ENCODE data around the gene AK5. TPM values are rescaled to one million over a fixed set of nuclear protein-coding genes. Genes with fewer than 3 reads are reported as not detected.

Gene AK5
- polyA plus RNA-seq, 1 donor (not counting 4 experiments of a cell fraction or from before 2014, with no cell fraction given): 0.30 TPM

DNA sequence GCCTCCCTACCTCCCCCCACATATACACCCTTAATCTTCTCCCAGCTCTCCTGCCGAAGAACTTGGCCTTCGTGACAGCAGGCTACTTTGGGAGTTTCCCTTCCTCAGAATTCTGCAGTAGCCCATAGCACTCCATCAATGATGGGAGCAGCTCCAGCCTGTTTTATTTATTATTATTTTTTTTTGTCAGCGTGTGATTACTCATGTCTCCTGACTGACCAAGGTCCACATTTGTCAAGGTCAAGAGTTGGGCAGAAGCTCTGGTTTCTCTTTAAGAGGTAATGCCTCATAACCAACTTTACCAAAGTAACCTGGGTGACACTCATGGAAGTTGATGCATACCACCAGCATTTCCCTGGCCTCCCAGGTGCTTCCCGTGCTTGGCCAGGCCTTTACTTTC is 275.2 kb downstream of the AK5 start:
- H3K27ac ChIP-seq (ENCODE audit: control insufficient read depth, insufficient read depth, low read length): no peak overlapping the region
- dilution Hi-C loops (cut with MboI; ENCODE audit: extremely low pct_ligation_motif_present, low sequenced_read_pairs): no loop called here
- H3K4me1 ChIP-seq (ENCODE audit: control insufficient read depth, extremely low read depth, insufficient read depth, low read length): no peaks in the 10 kb centered on the region
- DNase-seq (ENCODE audit: low read depth, low spot score): no peak
- H3K9me3 ChIP-seq (ENCODE audit: control insufficient read depth, low read depth, low read length): no peaks in the 10 kb centered on the region
- H3K4me2 ChIP-seq (ENCODE audit: control insufficient read depth, extremely low read depth, insufficient read depth, low read depth, low read length): no peak overlapping the region
- H2AFZ ChIP-seq (ENCODE audit: control insufficient read depth, low read length): no peak overlapping the region
- peaks cover 4 to 5% of the 10 kb centered on the region in 2 experiments for H3K36me3 ChIP-seq (ENCODE audit: control insufficient read depth in 2 of 2, extremely low read depth in 1 of 2, insufficient read depth in 2 of 2, low read length in 2 of 2)
- H3K9me1 ChIP-seq (ENCODE audit: control insufficient read depth, extremely low read depth, insufficient read depth, low read length): no peaks in the 10 kb centered on the region
- FAIRE-seq: no peak
- no peaks in the 10 kb centered on the region for H3K79me2 ChIP-seq (ENCODE audit: control insufficient read depth, insufficient read depth, low read length)
- H3K27me3 ChIP-seq (ENCODE audit: control insufficient read depth, extremely low read depth, insufficient read depth, low read length): no peaks in the 10 kb centered on the region
- H3K4me3 ChIP-seq (ENCODE audit: control insufficient read depth in 2 of 3, extremely low read depth in 1 of 3, insufficient read depth in 2 of 3, low read depth in 1 of 3, low read length in 3 of 3): no peak overlapping the region
- no peak for TF ChIP-seq EZH2 (IDR thresholded peaks at IDR 0.05; ENCODE audit: low read length)
- TF ChIP-seq, protein P1, sequence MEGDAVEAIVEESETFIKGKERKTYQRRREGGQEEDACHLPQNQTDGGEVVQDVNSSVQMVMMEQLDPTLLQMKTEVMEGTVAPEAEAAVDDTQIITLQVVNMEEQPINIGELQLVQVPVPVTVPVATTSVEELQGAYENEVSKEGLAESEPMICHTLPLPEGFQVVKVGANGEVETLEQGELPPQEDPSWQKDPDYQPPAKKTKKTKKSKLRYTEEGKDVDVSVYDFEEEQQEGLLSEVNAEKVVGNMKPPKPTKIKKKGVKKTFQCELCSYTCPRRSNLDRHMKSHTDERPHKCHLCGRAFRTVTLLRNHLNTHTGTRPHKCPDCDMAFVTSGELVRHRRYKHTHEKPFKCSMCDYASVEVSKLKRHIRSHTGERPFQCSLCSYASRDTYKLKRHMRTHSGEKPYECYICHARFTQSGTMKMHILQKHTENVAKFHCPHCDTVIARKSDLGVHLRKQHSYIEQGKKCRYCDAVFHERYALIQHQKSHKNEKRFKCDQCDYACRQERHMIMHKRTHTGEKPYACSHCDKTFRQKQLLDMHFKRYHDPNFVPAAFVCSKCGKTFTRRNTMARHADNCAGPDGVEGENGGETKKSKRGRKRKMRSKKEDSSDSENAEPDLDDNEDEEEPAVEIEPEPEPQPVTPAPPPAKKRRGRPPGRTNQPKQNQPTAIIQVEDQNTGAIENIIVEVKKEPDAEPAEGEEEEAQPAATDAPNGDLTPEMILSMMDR (optimal IDR thresholded peaks at IDR 0.05 in 1 of 3, IDR thresholded peaks at IDR 0.05 in 1 of 3, conservative IDR thresholded peaks at IDR 0.05 in 1 of 3; ENCODE audit: extremely low read depth in 1 of 3, insufficient read depth in 2 of 3, low read length in 3 of 3): no peak
- H3K9ac ChIP-seq (ENCODE audit: control insufficient read depth, extremely low read depth, insufficient read depth, low read length): no peak overlapping the region
- H4K20me1 ChIP-seq (ENCODE audit: control insufficient read depth, extremely low read depth, insufficient read depth, low read length): no peaks in the 10 kb centered on the region

DNA sequence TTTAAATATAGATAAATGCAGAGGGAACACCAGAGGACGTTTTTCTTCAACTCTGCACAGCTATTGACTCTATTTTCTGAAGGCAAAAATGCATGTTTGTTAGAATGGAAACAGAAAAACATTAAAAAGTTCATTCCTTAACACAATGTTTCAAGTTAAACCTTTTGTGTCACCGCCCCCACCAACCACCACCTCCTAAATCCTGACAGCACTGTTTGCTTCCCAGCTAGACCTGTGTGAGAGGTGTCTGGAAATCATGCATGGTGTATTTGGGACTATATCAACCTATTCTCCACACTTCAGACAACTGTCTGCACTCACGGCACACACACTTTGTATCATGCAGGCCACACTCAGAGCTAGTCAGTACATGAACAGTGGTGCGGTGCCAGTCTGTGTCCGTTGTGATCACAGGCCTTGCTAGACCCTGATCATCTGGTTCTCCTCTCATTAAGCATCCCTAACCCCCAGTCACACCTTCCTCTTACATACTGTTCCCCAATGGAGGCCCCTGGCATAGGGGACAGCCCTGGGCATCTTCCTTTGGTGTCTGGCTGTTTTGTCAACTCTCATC is 276.9 kb downstream of the AK5 start:
- TF ChIP-seq, protein P1 (optimal IDR thresholded peaks at IDR 0.05 in 1 of 3, IDR thresholded peaks at IDR 0.05 in 1 of 3, conservative IDR thresholded peaks at IDR 0.05 in 1 of 3; ENCODE audit: extremely low read depth in 1 of 3, insufficient read depth in 2 of 3, low read length in 3 of 3): no peak
- no peak for TF ChIP-seq EZH2 (IDR thresholded peaks at IDR 0.05; ENCODE audit: low read length)
- dilution Hi-C loops (cut with MboI; ENCODE audit: extremely low pct_ligation_motif_present, low sequenced_read_pairs): no loop called here

More for the DNA sequence above, 276.9 kb downstream of the AK5 start:
- DNase-seq (ENCODE audit: low read depth, low spot score) (no peak), FAIRE-seq (no peak)
- peaks cover 10% of the 10 kb centered on the region for H3K4me1 ChIP-seq (ENCODE audit: control insufficient read depth, extremely low read depth, insufficient read depth, low read length)
- H3K9ac ChIP-seq (ENCODE audit: control insufficient read depth, extremely low read depth, insufficient read depth, low read length): no peak overlapping the region
- no peaks in the 10 kb centered on the region for H3K79me2 ChIP-seq (ENCODE audit: control insufficient read depth, insufficient read depth, low read length)
- H2AFZ ChIP-seq (ENCODE audit: control insufficient read depth, low read length): no peak overlapping the region
- no peaks in the 10 kb centered on the region for H3K9me3 ChIP-seq (ENCODE audit: control insufficient read depth, low read depth, low read length)
- H3K27me3 ChIP-seq (ENCODE audit: control insufficient read depth, extremely low read depth, insufficient read depth, low read length): no peaks in the 10 kb centered on the region
- H4K20me1 ChIP-seq (ENCODE audit: control insufficient read depth, extremely low read depth, insufficient read depth, low read length): no peaks in the 10 kb centered on the region
- no peaks in the 10 kb centered on the region for H3K9me1 ChIP-seq (ENCODE audit: control insufficient read depth, extremely low read depth, insufficient read depth, low read length)
- H3K4me3 ChIP-seq (ENCODE audit: control insufficient read depth in 2 of 3, extremely low read depth in 1 of 3, insufficient read depth in 2 of 3, low read depth in 1 of 3, low read length in 3 of 3): no peak overlapping the region
- H3K4me2 ChIP-seq (ENCODE audit: control insufficient read depth, extremely low read depth, insufficient read depth, low read depth, low read length): no peak overlapping the region
- H3K27ac ChIP-seq (ENCODE audit: control insufficient read depth, insufficient read depth, low read length): no peak overlapping the region
- H3K36me3 ChIP-seq (ENCODE audit: control insufficient read depth in 2 of 2, extremely low read depth in 1 of 2, insufficient read depth in 2 of 2, low read length in 2 of 2): peaks cover 4 to 5% of the 10 kb centered on the region in 2 experiments
